Bronchial epithelial cell (primary cell): ENCODE measurements around the gene PPARD. TPM values are rescaled to one million over a fixed set of nuclear protein-coding genes. Genes with fewer than 3 reads are reported as not detected.

Source experiments
- DNase-seq: peaks from one replicate; pipeline ENCODE4 v3.0.0-alpha.2; 2010; ENCODE audit warnings: low read depth
- FAIRE-seq: peaks from 2 replicates; lab custom pipeline; 2011; peaks lifted over from hg19 to GRCh38; lab: Jason Lieb, UNC
- H3K27me3 ChIP-seq: 2 replicates; pipeline ENCODE4 v1.5.1; 2011; ENCODE audit warnings: low read length; ENCODE audit not compliant: control insufficient read depth, insufficient read depth
- H3K36me3 ChIP-seq: 2 replicates; pipeline ENCODE4 v1.5.1; 2011; ENCODE audit warnings: low read length; ENCODE audit not compliant: control insufficient read depth, insufficient read depth
- H3K4me3 ChIP-seq: 2 replicates; pipeline ENCODE4 v1.5.1; 2011; ENCODE audit warnings: mild to moderate bottlenecking, low read depth, low read length, control low read depth
- total RNA-seq: library from RNA; depleted of rRNA; stranded (reverse); fragments of >200 nt; gene quantifications from 2 replicates; pipeline ENCODE4 v1.2.1, GENCODE V29; 2014
- TF ChIP-seq, protein P1 (sequence below): IDR thresholded peaks from 2 replicates; pipeline ENCODE4 v1.5.1; 2011; ENCODE audit warnings: mild to moderate bottlenecking, moderate library complexity, low read length, control low read depth, inconsistent platforms; ENCODE audit not compliant: insufficient read depth, severe bottlenecking

Gene PPARD
- total RNA-seq, result 10.3 and 16.9 TPM in 2 replicates

DNA sequence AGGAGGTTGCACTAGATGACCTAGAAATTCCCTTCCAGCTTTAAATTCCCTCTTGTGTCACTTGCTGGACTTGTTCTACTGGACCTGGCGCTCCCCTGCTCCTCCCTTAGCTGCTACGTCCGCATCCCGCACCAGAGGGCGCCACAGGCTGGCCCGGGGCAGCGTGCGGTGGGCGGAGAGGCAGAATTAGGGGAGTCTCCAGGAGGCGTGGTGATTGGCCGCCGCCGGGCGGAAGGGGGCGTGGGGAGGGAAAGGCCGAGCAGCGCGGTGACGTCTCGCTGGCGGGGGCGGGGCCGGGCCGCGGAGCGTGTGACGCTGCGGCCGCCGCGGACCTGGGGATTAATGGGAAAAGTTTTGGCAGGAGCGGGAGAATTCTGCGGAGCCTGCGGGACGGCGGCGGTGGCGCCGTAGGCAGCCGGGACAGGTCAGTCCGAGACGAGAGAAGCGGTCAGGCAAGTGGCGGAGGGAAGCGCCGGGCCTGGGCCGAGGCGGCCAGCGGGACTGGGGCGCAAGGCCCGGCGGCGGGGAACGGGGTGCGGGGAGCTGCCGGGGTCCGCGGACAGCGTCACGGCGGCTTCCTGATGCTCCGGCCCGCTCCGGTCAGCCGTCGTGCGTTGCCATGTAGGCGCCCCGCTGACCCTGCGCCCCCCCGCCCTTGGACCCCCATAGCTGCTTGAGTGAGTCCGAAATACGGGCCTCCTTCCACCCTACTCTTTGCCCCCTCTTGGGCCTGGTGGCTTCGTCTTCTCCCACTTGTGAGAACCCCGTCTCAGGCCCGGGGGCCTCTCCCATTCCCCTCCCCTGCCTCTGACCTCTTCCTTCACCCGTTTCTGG lies at the start of gene PPARD:
PPARD (plus strand) TSS at position 301 of the 834 bp plus-strand sequence. CDS start 68,530 bp downstream, outside the sequence.
- no peak for FAIRE-seq

DNA sequence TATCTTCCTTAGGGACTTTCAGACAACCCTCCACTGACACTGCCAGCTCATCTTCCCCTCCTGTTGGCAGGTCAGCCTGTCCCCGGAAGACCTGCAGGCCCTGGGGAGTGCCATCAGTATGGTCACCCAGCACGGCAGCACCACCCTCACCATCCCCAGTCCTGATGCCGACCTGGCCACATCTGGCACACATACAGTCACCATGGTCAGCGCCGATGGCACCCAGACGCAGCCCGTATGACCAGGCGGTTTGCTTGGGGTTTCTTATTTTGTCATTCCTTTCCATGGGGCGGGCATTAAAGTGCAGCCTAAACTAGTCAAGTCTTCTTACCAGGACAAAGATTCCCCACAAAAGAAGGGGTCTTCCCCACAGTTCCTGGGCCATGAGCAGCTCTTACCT lies 48.7 kb upstream of the PPARD start:
- Histone ChIP-seq H3K36me3 (peaks cover 7% of the 10 kb centered on the region), H3K27me3 (no peaks in the 10 kb centered on the region), H3K4me3 (no peak overlapping the region)
- FAIRE-seq, result no peak
- TF ChIP-seq, protein P1, sequence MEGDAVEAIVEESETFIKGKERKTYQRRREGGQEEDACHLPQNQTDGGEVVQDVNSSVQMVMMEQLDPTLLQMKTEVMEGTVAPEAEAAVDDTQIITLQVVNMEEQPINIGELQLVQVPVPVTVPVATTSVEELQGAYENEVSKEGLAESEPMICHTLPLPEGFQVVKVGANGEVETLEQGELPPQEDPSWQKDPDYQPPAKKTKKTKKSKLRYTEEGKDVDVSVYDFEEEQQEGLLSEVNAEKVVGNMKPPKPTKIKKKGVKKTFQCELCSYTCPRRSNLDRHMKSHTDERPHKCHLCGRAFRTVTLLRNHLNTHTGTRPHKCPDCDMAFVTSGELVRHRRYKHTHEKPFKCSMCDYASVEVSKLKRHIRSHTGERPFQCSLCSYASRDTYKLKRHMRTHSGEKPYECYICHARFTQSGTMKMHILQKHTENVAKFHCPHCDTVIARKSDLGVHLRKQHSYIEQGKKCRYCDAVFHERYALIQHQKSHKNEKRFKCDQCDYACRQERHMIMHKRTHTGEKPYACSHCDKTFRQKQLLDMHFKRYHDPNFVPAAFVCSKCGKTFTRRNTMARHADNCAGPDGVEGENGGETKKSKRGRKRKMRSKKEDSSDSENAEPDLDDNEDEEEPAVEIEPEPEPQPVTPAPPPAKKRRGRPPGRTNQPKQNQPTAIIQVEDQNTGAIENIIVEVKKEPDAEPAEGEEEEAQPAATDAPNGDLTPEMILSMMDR, result no peak
- DNase-seq, result no peak

More for the DNA sequence above, at the start of gene PPARD:
- H3K27me3 ChIP-seq, result no peaks in the 10 kb centered on the region
- DNase-seq, result peak; percentile 89
- peak within 1 kb of the TSS; percentile 88 for H3K4me3 ChIP-seq
- TF ChIP-seq, protein P1, result peak; percentile 88
- H3K36me3 ChIP-seq, result peaks cover 9% of the 10 kb centered on the region

DNA sequence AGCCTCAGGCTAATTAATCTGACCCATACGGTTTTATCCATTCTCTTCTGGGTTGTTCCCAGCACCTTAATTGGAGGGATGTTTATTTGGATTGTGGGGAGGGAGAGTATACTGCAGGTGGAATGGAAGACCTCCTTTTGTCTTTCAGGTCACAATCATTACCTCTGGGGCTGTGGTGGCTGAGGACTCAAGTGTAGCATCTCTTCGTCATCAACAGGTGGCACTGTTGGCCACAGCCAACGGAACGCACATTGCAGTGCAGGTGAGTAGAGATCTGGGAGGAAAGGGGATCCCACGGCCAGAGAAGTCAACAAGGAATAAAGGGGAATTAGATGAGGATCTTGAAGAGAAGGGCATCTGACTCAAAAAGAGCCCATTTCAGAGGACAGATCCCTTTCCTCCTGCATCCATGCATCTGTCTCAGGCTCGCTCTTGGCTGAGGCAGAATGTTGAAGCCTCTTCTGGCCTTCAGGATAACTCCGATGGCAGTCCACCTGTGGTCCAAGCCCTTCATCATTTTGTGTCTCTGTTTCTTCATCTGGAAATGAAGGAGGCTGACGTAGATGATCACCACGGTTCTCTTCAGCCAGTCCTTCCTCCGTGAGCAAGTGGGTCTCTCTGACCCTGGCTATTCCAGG lies 47.9 kb upstream of the PPARD start:
- Histone ChIP-seq H3K27me3 (no peaks in the 10 kb centered on the region), H3K36me3 (peaks cover 7% of the 10 kb centered on the region), H3K4me3 (no peak overlapping the region)
- peak; percentile 51 for DNase-seq
- FAIRE-seq, result peak; percentile 60
- TF ChIP-seq, protein P1, result peak; percentile 83

DNA sequence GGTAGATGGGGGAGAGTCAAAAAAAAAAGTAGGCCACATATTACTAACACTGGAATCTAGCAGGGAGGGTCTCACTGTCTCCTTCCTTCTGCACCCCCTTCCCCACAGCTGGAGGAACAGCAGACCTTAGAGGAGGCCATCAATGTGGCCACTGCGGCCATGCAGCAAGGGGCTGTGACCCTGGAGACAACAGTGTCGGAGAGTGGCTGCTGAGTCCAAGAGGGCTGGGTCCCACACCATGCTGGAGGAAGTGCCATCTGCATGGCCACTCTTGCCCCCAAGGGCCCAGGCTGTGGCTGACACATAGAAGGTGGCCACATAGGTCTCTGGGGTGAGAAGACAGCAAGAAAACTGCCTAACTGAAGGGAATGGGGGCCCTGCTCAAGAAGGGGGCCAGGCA lies 47.3 kb upstream of the PPARD start:
- no peak for DNase-seq
- no peak for FAIRE-seq
- Histone ChIP-seq H3K36me3 (peaks cover 7% of the 10 kb centered on the region), H3K4me3 (no peak overlapping the region), H3K27me3 (no peaks in the 10 kb centered on the region)
- TF ChIP-seq, protein P1, result no peak

DNA sequence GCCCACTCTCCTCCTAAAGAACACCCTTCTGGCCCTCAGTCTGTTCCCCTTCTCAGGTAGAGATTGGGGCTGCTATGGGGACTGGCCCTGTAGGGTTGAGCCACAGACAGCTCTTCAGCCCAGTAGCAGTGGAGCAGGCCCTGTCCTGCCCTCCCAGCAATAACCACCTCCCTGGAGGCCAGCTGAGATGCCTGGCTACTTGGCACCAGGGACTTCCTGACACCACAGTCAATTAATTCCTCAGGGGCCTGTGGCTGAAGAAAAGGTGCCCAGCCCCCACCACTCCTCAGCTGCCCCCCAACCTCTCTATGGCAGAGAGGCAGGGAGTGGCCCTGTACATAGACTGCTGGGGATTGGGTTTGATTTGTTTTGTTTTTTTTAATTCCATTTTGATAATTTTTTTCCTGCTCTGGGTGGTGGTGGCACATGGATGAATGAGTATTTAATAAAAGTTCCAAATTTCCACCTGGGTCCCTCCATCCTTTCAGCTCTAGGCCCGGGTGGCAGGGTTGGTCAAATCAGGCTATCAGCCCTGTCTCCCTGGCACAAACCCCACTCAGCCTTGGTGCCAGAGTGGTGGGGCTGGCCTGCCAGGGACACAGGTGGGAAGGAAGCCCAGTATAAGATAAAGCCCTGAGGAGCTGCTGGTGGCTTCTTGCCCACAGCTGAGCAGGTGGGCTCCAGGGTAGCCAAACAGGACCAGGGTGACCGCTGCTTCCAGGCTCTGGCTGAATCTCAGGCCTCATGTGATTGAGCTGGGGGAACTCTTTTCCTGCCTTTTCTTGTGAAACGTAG lies 46.6 kb upstream of the PPARD start:
- Histone ChIP-seq H3K27me3 (no peaks in the 10 kb centered on the region), H3K36me3 (peaks cover 7% of the 10 kb centered on the region), H3K4me3 (no peak overlapping the region)
- FAIRE-seq (no peak), DNase-seq (no peak)
- TF ChIP-seq, protein P1, result no peak
